ENCODE measurements around the gene SLC26A9.

- TF ChIP-seq EZH2phosphoT487 (IDR thresholded peaks at IDR 0.05; ENCODE audit: insufficient read depth, low read depth) = no peak
- TF ChIP-seq EZH2 (IDR thresholded peaks at IDR 0.05; ENCODE audit: insufficient read depth, poor library complexity, severe bottlenecking) = no peak
These were observed 10.5 kb downstream of the SLC26A9 start for GRCh38 chr1:205932776-205933175.
